Right cardiac atrium (tissue), 5 donors: ENCODE measurements around the gene DLG2. TPM values are rescaled to one million over a fixed set of nuclear protein-coding genes. Genes with fewer than 3 reads are reported as not detected.
A peak's percentile ranks its signal among the peaks of the same experiment; 100 is the strongest.
"Not testable (repeated sequence)": the region's sequence is repeated elsewhere in the genome, so short reads cannot be mapped to it uniquely, and the experiment has no call there.

Source experiments
- ATAC-seq, 2 donors: fragments of 200-7000 bp; cut with Tn5 transposase; one replicate each; pipeline versions ENCODE4 v1.8.0 to v1.9.1; 2020; ENCODE audit warnings: moderate library complexity in 2 of 2, mild to moderate bottlenecking in 1 of 2
- DNase-seq, 3 donors: peaks; one replicate each; pipeline ENCODE4 v3.0.0-alpha.2; 2020
- H3K27ac ChIP-seq: one replicate; pipeline ENCODE4 v1.5.1; 2013; ENCODE audit warnings: mild to moderate bottlenecking, low read length, control low read depth, moderate library complexity
- H3K27me3 ChIP-seq: one replicate; pipeline ENCODE4 v1.6.1; 2013; ENCODE audit not compliant: control insufficient read depth, insufficient read depth
- H3K4me1 ChIP-seq: one replicate; pipeline ENCODE4 v1.6.1; 2013; ENCODE audit warnings: low read length; ENCODE audit not compliant: control insufficient read depth, insufficient read depth
- H3K4me3 ChIP-seq: one replicate; pipeline ENCODE4 v1.5.1; 2013; ENCODE audit warnings: low read length, control low read depth
- H3K9me3 ChIP-seq: one replicate; pipeline ENCODE4 v1.6.1; 2013; ENCODE audit warnings: low read length; ENCODE audit not compliant: control insufficient read depth
- WGBS: extraction: QIAGEN DNeasy Blood & Tissue Kit; methylation state at CpG from one replicate; pipeline ENCODE4 v1.1.7; 2013; 5-methylcytosine and 5-hydroxymethylcytosine counted together
- intact Hi-C, 4 donors: fragments of 100-400 bp; cut with DNase I; formaldehyde crosslinking; loops; one replicate each; pipeline versions ENCODE4 v1.11.0 to v1.14.0; 2022 to 2023
- polyA plus RNA-seq: library from polyadenylated mRNA; stranded (reverse); fragments of 200-250 nt; gene quantifications from one replicate; pipeline ENCODE4 v1.2.3, GENCODE V29; 2013
- total RNA-seq, 4 donors: library from RNA; stranded (reverse); fragmentation: NEBNext Ultra II Directional; extraction: Animal tissue kit (Norgen Biotek cat#: 25700); gene quantifications; one replicate each; pipeline ENCODE4 v1.2.1, GENCODE V29; 2021
- donor health status: healthy with polysubstance abuse.
- donor health status: DM: no; HTN: yes; CAD: no.
- donor health status: DM: no; HTN: no; CAD: no.
- donor health status: DM: no; HTN: yes; CAD: no; lungs with severe emphysema.
- donor health status: DM: yes; HTN: yes; CAD: no.

DLG2 gene
- total and polyA plus RNA-seq, 5 donors: 2.3 to 10.5 (median 9.4) TPM

- WGBS: 80% methylated on average over 3 of the region's 3 CpGs
- intact Hi-C loops: no loop called here
- Histone ChIP-seq H3K4me3 (no peak overlapping the region), H3K4me1 (no peaks in the 10 kb centered on the region), H3K27me3 (no peaks in the 10 kb centered on the region), H3K9me3 (no peaks in the 10 kb centered on the region), H3K27ac (no peak overlapping the region)
- DNase-seq (no peak), ATAC-seq (no peak)
These were observed 7.6 kb upstream of the DLG2 start for GRCh38 chr11:85634747-85635146.

DNA sequence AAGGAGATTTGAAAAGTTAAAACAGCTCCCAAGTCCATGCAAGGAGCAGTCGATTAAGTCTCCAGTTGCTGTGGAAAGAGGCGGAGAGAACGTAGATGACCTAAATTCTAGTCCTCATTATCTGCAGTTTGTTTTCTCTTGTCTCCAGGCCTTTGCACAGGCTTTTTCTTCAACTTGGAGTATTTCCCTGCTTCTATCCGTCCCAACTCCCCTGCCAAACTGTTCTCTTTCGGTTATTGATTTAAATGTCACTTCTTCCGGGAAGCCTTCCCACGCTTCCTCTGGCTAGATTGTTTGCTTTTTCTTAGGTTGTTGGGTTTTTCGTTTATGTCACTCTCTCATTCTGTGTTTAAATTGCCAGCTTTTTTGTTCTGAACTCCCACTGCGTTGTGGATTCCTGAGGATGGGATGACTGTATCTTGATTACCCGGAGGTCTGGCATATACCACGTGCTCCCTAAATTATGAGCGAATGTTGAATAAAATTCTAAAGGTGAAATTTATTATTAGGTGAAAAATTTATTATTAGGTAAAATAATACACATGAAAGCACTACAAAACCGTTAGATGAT lies 1.7 kb upstream of the DLG2 start:
- H3K9me3 ChIP-seq: no peaks in the 10 kb centered on the region
- intact Hi-C loops: loop anchor here in 2 of 4 donors (2.0 to 5.0 kb wide), 2 partner anchors 33 to 36 kb away; partner anchors contain the start of gene CREBZF (in 1 of the 2)
- WGBS: 1% methylated on average over 13 of the region's 13 CpGs
- ATAC-seq: peak; percentile 4 to 5
- H3K4me1 ChIP-seq: peaks cover 4% of the 10 kb centered on the region
- H3K27me3 ChIP-seq: no peaks in the 10 kb centered on the region
- DNase-seq: no peak
- peak overlapping the region; percentile 70 for H3K4me3 ChIP-seq
- peak overlapping the region; percentile 69 for H3K27ac ChIP-seq

- peak; percentile 100 for ATAC-seq
- Histone ChIP-seq H3K4me3 (peak within 1 kb of the TSS; percentile 95), H3K27ac (peak within 1 kb of the TSS; percentile 92), H3K9me3 (no peaks in the 10 kb centered on the region), H3K4me1 (peaks cover 4% of the 10 kb centered on the region), H3K27me3 (no peaks in the 10 kb centered on the region)
- intact Hi-C loops: loop anchor here in 2 of 4 donors (2.0 to 5.0 kb wide), 2 partner anchors 34 to 37 kb away; partner anchors contain the start of gene CREBZF (in 1 of the 2)
- peak; percentile 98 to 99 (median 99) for DNase-seq
- WGBS: under 1% methylated on average over 41 of the region's 41 CpGs
These were observed 1.0 kb upstream of the DLG2 start, which contains the start of gene TMEM126B for GRCh38 chr11:85627998-85628770. Gene TMEM126B (plus strand): TSS chr11:85628593. CDS start chr11:85628608, 15 bp downstream.

- Histone ChIP-seq H3K4me3 (peak overlapping the region; percentile 95), H3K4me1 (peaks cover 4% of the 10 kb centered on the region), H3K27ac (no peak overlapping the region), H3K9me3 (no peaks in the 10 kb centered on the region), H3K27me3 (no peaks in the 10 kb centered on the region)
- 58% methylated on average over 2 of the region's 2 CpGs for WGBS
- ATAC-seq (no peak), DNase-seq (no peak)
- intact Hi-C loops: loop anchor here in 1 of 4 donors (5.0 kb wide), 1 partner anchor 36 kb away; no protein-coding TSS in a partner anchor
These were observed 648 bp downstream of the DLG2 start for GRCh38 chr11:85626496-85626895.

DNA sequence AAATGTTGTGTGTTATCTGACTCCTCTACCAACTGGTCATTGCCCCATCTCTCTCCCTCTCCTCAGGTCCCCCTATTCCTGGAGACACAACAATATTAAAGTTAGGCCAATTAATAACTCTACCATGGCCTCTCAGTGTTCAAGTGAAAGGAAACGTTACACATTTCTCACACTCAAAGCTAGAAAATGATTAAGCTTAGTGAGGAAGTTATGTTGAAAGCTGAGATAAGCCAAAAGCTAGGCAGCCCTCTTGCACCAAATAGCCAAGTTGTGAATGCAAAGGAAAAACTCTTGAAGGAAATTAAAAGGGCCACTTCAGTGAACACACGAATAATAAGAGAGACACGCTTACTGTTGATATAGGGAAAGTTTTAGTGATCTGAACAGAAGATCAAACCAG lies 6.9 kb downstream of the DLG2 start:
- DNase-seq: no peak
- intact Hi-C loops: no loop called here
- Histone ChIP-seq H3K4me1 (no peaks in the 10 kb centered on the region), H3K27me3 (no peaks in the 10 kb centered on the region), H3K9me3 (no peaks in the 10 kb centered on the region), H3K27ac (no peak overlapping the region), H3K4me3 (no peak overlapping the region)
- ATAC-seq: no peak
- 62% methylated on average over 3 of the region's 3 CpGs for WGBS

GRCh38 chr11:85619499-85619898 lies 7.6 kb downstream of the DLG2 start:
- no peak overlapping the region for H3K4me3 ChIP-seq
- H3K27me3 ChIP-seq: no peaks in the 10 kb centered on the region
- DNase-seq (peak in 1 of 3 donors; percentile 56), ATAC-seq (no peak)
- intact Hi-C loops: no loop called here
- no peaks in the 10 kb centered on the region for H3K9me3 ChIP-seq
- H3K27ac ChIP-seq: no peak overlapping the region
- 82% methylated on average over 6 of the region's 6 CpGs for WGBS
- H3K4me1 ChIP-seq: no peaks in the 10 kb centered on the region

- H3K4me1 ChIP-seq, ATAC-seq, H3K9me3 ChIP-seq, H3K4me3 ChIP-seq, DNase-seq, intact Hi-C loops, H3K27ac ChIP-seq, H3K27me3 ChIP-seq: not testable (repeated sequence)
- WGBS: 73% methylated on average over 2 of the region's 2 CpGs
These were observed 15.5 kb downstream of the DLG2 start for GRCh38 chr11:85611643-85612042.

GRCh38 chr11:85609286-85609685 lies 17.9 kb downstream of the DLG2 start:
- intact Hi-C loops, DNase-seq, H3K4me1 ChIP-seq, H3K4me3 ChIP-seq, ATAC-seq, H3K9me3 ChIP-seq, H3K27me3 ChIP-seq, H3K27ac ChIP-seq: not testable (repeated sequence)
- WGBS: 74% methylated on average over 2 of the region's 2 CpGs

DNA sequence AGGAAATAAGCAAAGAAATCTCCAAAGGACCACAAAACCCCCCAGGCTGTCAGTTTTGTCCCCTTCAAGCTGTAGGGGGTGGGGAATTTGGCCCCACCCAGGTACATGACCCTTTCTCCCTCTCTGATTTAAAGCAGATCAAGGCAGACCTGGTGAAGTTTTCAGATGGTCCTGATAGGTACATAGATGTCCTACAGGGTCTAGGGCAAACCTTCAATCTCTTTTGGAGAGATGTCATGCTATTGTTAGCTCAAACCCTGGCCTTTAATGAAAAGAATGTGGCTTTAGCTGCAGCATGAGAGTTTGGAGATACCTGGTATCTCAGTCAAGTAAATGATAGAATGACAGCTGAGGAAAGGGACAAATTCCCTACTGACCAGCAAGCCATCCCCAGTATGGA lies 18.5 kb downstream of the DLG2 start:
- ATAC-seq, H3K27me3 ChIP-seq, H3K9me3 ChIP-seq, H3K4me3 ChIP-seq, DNase-seq, intact Hi-C loops, H3K27ac ChIP-seq, H3K4me1 ChIP-seq: not testable (repeated sequence)

DNA sequence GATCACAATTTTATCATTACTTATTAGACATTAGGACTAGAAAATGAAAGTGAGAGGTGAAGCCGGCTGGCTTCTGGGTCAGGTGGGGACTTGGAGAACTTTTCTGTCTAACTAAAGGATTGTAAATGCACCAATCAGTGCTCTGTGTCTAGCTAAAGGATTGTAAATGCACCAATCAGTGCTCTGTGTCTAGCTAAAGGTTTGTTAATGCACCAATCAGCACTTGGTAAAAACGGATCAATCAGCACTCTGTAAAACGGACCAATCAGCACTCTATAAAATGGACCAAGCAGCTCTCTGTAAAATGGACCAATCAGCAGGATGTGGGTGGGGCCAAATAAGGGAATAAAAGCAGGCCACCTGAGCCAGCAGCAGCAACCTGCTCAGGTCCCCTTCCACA lies 20.9 kb downstream of the DLG2 start:
- 96% methylated on average over 3 of the region's 3 CpGs for WGBS
- H3K27me3 ChIP-seq, intact Hi-C loops, H3K9me3 ChIP-seq, ATAC-seq, H3K4me1 ChIP-seq, H3K27ac ChIP-seq, DNase-seq, H3K4me3 ChIP-seq: not testable (repeated sequence)

DNA sequence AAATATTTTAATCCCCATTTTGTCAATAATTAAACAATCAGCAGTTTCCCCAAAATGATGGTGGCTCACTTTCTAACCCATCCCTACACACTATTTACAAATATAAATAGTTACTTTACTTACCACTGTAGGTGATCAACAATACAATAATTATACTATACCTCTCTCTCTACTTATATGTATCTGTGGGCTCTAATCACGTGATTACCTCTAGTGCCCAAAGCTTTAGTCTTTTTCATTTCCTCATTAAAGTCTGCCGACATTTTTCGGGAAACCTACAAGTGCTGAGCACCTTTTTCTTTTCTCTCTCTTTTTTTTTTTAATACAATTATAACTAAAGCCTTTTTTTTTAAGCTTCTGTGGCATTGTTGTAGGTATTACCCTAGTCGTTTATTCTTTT lies 23.9 kb downstream of the DLG2 start:
- intact Hi-C loops: no loop called here
- no peak overlapping the region for H3K27ac ChIP-seq
- ATAC-seq (no peak), DNase-seq (no peak)
- H3K27me3 ChIP-seq: no peaks in the 10 kb centered on the region
- no peaks in the 10 kb centered on the region for H3K4me1 ChIP-seq
- WGBS: 89% methylated on average over 4 of the region's 4 CpGs
- no peaks in the 10 kb centered on the region for H3K9me3 ChIP-seq
- no peak overlapping the region for H3K4me3 ChIP-seq
